Hair follicular keratinocyte (primary cell): ENCODE data around the gene CEP95. TPM values are rescaled to one million over a fixed set of nuclear protein-coding genes. Genes with fewer than 3 reads are reported as not detected.

Source experiments
- total RNA-seq: library from RNA; depleted of rRNA; stranded (reverse); fragments of >200 nt; gene quantifications from 2 replicates; pipeline ENCODE4 v1.2.3, GENCODE V29; 2015

Gene CEP95
- 12.2 and 17.2 TPM in 2 replicates for total RNA-seq

GRCh38 chr17:64506576-64507412, at the start of gene CEP95:
Gene CEP95 (plus strand): TSS chr17:64506977. CDS start chr17:64507098, 121 bp downstream.

DNA sequence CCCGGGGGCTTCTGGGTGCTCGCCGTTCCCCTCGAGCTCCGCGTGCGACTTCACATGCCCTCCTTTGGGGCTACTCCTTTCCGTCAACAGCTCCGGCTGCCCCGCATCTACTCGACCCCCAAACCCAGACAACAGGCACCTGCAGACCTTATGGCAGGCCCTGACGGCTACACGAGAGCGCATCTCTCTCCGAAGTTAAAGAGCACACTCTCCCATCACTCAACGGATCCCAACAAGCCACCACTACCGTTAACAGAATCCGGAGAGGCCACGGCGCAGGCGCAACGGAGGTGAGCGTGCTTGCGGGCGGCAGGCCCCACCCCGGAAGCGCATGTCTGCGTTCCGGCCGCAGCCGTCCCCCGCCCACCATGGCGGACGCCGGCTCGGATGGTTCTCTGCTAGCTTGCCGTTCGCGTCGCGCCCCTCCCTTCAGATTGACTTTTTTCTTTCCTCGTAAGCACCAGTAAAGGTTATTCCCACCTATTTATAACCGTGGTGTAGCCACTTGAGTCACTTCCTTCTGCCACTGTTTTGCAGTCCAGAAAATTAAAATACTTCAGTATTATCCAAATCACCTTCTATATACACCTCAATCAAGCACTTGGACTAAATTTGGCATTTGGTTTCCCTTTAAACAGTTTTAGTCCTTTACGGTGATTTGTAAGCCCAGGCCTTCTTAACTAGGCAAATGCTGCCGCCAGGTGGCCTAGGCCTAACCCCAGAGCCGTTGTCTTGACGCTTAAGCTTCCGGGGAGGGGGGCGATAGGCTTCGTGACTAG, 9.8 kb upstream of the CEP95 start, which contains the start of gene POLG2:
TSS of gene POLG2 (minus strand) at position 269 of the 779 bp plus-strand sequence. CDS start at position 183, 86 bp downstream.

GRCh38 chr17:64506201-64506575, 589 bp upstream of the CEP95 start, which contains the start of gene DDX5:
Gene DDX5 (minus strand): TSS chr17:64506289. CDS start chr17:64506119, 170 bp downstream.

Other genes starting within 250 kb of the CEP95 start
- gene TEX2, start 243.7 kb upstream of the CEP95 start, total RNA-seq: 31.6 and 33.7 TPM in 2 replicates
- not detected in 2 replicates for gene PECAM1, start 116.1 kb upstream of the CEP95 start, total RNA-seq
- 2.4 TPM in 1 of 2 replicates, not detected in the other for gene MILR1, start 57.9 kb upstream of the CEP95 start, total RNA-seq
- 5.2 and 5.8 TPM in 2 replicates for gene POLG2, start 9.9 kb upstream of the CEP95 start, total RNA-seq
- gene DDX5, start 688 bp upstream of the CEP95 start, total RNA-seq: 267 and 428 TPM in 2 replicates
- gene SMURF2, start 155.3 kb downstream of the CEP95 start, total RNA-seq: 70.0 and 101 TPM in 2 replicates